ENCODE measurements around the gene VHLL. TPM values are rescaled to one million over a fixed set of nuclear protein-coding genes. Genes with fewer than 3 reads are reported as not detected.

VHLL gene
- total and polyA plus RNA-seq, 12 donors: not detected

DNA sequence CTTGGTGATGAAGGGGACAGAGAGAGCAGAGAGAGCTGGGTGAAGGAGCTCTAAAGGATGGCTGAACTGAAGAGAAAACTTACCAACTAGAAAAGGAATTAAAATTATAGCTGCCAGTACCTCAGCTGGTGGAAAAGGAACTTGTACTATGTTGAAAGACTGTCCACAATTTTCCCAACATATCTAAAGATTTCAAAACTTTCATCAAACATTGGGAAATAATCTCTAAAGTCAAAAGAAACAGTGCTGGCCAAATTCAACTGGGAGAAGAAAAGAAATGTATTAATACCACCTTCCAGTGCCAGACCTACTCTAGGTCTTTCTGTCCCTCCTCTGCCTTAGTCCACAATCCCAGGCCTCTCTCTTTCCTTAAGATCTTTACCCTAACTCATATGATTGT is 22.6 kb downstream of the VHLL start:
- intact Hi-C loops (cut with DNase I): loop anchor here in 1 of 10 donors (5.0 kb wide), 1 partner anchor 34 kb away; the partner anchor contains the start of gene BGLAP

DNA sequence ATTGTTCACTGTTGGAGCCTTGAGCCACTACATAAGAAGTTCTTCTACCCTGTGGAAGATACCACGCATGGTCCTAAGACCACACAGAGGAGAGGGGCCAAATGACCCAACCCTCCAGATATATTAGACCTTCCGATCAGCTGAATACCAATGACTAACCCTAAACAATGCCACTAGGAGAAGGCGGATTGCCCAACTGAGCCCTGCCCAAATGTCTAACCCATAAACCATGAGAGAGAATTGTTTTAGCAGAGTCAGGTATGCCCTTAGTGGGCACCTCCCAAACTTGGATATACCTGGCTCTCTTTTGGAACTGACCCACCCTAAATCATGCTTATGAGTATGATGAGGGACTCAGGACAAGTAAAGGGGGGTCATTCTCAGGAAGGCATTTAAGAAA is 28.8 kb downstream of the VHLL start:
- TF ChIP-seq, protein P1, sequence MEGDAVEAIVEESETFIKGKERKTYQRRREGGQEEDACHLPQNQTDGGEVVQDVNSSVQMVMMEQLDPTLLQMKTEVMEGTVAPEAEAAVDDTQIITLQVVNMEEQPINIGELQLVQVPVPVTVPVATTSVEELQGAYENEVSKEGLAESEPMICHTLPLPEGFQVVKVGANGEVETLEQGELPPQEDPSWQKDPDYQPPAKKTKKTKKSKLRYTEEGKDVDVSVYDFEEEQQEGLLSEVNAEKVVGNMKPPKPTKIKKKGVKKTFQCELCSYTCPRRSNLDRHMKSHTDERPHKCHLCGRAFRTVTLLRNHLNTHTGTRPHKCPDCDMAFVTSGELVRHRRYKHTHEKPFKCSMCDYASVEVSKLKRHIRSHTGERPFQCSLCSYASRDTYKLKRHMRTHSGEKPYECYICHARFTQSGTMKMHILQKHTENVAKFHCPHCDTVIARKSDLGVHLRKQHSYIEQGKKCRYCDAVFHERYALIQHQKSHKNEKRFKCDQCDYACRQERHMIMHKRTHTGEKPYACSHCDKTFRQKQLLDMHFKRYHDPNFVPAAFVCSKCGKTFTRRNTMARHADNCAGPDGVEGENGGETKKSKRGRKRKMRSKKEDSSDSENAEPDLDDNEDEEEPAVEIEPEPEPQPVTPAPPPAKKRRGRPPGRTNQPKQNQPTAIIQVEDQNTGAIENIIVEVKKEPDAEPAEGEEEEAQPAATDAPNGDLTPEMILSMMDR (IDR thresholded peaks at IDR 0.05): no peak
- Histone ChIP-seq H3K27me3 (no peaks in the 10 kb centered on the region), H3K9me3 (no peaks in the 10 kb centered on the region), H3K4me1 (no peaks in the 10 kb centered on the region), H3K4me3 (no peak overlapping the region), H3K27ac (no peak overlapping the region), H3K36me3 (peaks cover 0 to 100% (median 77%) of the 10 kb centered on the region in 9 donors)
- no peak for ATAC-seq
- no peak for DNase-seq
- WGBS, 2 donors: 94 to 96% methylated on average over 3 of the region's 3 CpGs
- intact Hi-C loops (cut with DNase I): no loop called here

More for the DNA sequence above, 22.6 kb downstream of the VHLL start:
- no peaks in the 10 kb centered on the region for H3K27me3 ChIP-seq
- H3K4me3 ChIP-seq: no peak overlapping the region
- peaks cover 0 to 54% (median 17%) of the 10 kb centered on the region in 9 donors for H3K4me1 ChIP-seq
- TF ChIP-seq, protein P1 (IDR thresholded peaks at IDR 0.05): no peak
- no peaks in the 10 kb centered on the region for H3K9me3 ChIP-seq
- peak overlapping the region in 1 of 10 donors; percentile 72 for H3K27ac ChIP-seq
- H3K36me3 ChIP-seq: peaks cover 0 to 89% (median 67%) of the 10 kb centered on the region in 9 donors
- ATAC-seq (no peak), DNase-seq (no peak)

DNA sequence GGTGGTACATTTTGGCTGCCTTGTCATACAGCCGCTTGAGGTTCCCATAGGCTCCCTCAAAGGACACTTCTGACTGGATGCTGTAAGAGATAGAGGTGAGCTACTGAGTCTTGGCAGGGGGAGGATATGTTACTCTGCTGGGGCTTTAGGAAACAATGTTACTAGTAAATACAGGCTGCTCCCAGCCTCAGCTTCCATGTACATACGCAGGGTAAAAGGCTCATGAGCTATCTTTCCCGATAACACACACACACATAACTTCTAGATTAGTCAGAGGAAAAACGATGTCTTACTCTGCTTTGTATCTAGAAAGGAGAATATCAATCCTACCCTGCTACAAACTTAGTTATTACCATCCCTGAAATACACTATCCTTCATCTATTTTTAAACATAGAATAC is 30.8 kb downstream of the VHLL start:
- ATAC-seq (no peak), DNase-seq (no peak)
- intact Hi-C loops (cut with DNase I): loop anchor here in 1 of 10 donors (10.0 kb wide), 1 partner anchor 46 kb away; no protein-coding TSS in a partner anchor
- H3K4me1 ChIP-seq: no peaks in the 10 kb centered on the region
- peaks cover 0 to 100% (median 70%) of the 10 kb centered on the region in 9 donors for H3K36me3 ChIP-seq
- H3K27ac ChIP-seq: no peak overlapping the region
- WGBS, 2 donors: 63 to 69% methylated on average over 4 of the region's 4 CpGs
- no peak overlapping the region for H3K4me3 ChIP-seq
- TF ChIP-seq, protein P1 (IDR thresholded peaks at IDR 0.05): no peak
- H3K27me3 ChIP-seq: no peaks in the 10 kb centered on the region
- no peaks in the 10 kb centered on the region for H3K9me3 ChIP-seq

- TF ChIP-seq, protein P1 (IDR thresholded peaks at IDR 0.05): no peak
- Histone ChIP-seq H3K4me1 (no peaks in the 10 kb centered on the region), H3K9me3 (no peaks in the 10 kb centered on the region), H3K27ac (no peak overlapping the region), H3K36me3 (peaks cover under 1 to 100% (median 73%) of the 10 kb centered on the region in 9 donors), H3K27me3 (no peaks in the 10 kb centered on the region), H3K4me3 (no peak overlapping the region)
- ATAC-seq (no peak), DNase-seq (no peak)
- 78 to 85% methylated on average over 13 of the region's 13 CpGs for WGBS, 2 donors
- intact Hi-C loops (cut with DNase I): loop anchor here in 1 of 10 donors (10.0 kb wide), 1 partner anchor 49 kb away; no protein-coding TSS in a partner anchor
Measured at GRCh38 chr1:156266051-156266450, 33.1 kb downstream of the VHLL start.
